SK-N-SH (cell line): ENCODE measurements around the gene WWC1. TPM values are rescaled to one million over a fixed set of nuclear protein-coding genes. Genes with fewer than 3 reads are reported as not detected.

Experiments used
- CTCF ChIA-PET: fragments of 300-600, 350-600 bp; formaldehyde crosslinking; extraction: SDS; loops from one replicate; lab custom pipeline; 2021; lab: Yijun Ruan, JAX
- POLR2A ChIA-PET: fragments of 350-600 bp; sonication (Branson Sonifier 250); formaldehyde crosslinking; extraction: SDS; loops from one replicate; lab custom pipeline; 2020; ENCODE audit warnings: antibody characterized with exemption, inconsistent platforms; lab: Yijun Ruan, JAX
- DNase-seq: peaks from one replicate; pipeline ENCODE4 v3.0.0; 2012
- H2AFZ ChIP-seq: fragments of 200-600 bp; sonication (generic); 2 replicates; pipeline ENCODE4 v1.8.1; 2016; ENCODE audit warnings: antibody characterized with exemption, mild to moderate bottlenecking, low read depth
- H3F3A ChIP-seq: fragments of 200-600 bp; sonication (generic); replicated peaks from 2 replicates; pipeline ENCODE3; 2016; ENCODE audit warnings: antibody characterized with exemption, mild to moderate bottlenecking; ENCODE audit not compliant: insufficient read depth
- H3K27ac ChIP-seq, 2 experiments: fragments of 200-500 bp in 1 of 2; fragments of 200-600 bp in 1 of 2; sonication (Bioruptor generic) in 1 of 2; sonication (generic), shearing (Covaris generic) in 1 of 2; 2 replicates each; pipeline versions ENCODE4 v1.5.1 to v1.6.1; 2014 to 2016; ENCODE audit warnings: low read depth in 2 of 2, inconsistent platforms in 1 of 2, low read length in 1 of 2, mild to moderate bottlenecking in 1 of 2, mixed read lengths in 1 of 2
- H3K27me3 ChIP-seq: fragments of 200-600 bp; sonication (generic), shearing (Covaris generic); 2 replicates; pipeline ENCODE4 v1.6.1; 2016; ENCODE audit warnings: mixed run types; ENCODE audit not compliant: insufficient read depth
- H3K36me3 ChIP-seq, 2 experiments: fragments of 200-500 bp in 1 of 2; fragments of 200-600 bp in 1 of 2; sonication (Bioruptor generic) in 1 of 2; sonication (generic) in 1 of 2; replicated peaks in 1 of 2; 2 replicates each; pipeline versions ENCODE3 to v1.5.1; 2014 to 2016; ENCODE audit warnings: low read length in 1 of 2, mild to moderate bottlenecking in 1 of 2; ENCODE audit not compliant: insufficient read depth in 2 of 2, control insufficient read depth in 1 of 2
- H3K4me1 ChIP-seq, 2 experiments: fragments of 200-500 bp in 1 of 2; fragments of 200-600 bp in 1 of 2; sonication (Bioruptor generic) in 1 of 2; sonication (generic), shearing (Covaris generic) in 1 of 2; 2 replicates each; pipeline versions ENCODE4 v1.5.1 to v1.6.1; 2014 to 2016; ENCODE audit warnings: low read depth in 1 of 2, low read length in 1 of 2, mixed run types in 1 of 2; ENCODE audit not compliant: insufficient read depth in 2 of 2, control insufficient read depth in 1 of 2
- H3K4me2 ChIP-seq: fragments of 200-600 bp; sonication (generic), shearing (Covaris generic); 2 replicates; pipeline ENCODE4 v1.6.1; 2017; ENCODE audit warnings: mixed run types
- H3K4me3 ChIP-seq, 2 experiments: fragments of 200-500 bp in 1 of 2; fragments of 200-600 bp in 1 of 2; sonication (Bioruptor generic) in 1 of 2; sonication (generic), shearing (Covaris generic) in 1 of 2; 2 replicates each; pipeline versions ENCODE4 v1.5.1 to v1.8.1; 2014 to 2016; ENCODE audit warnings: low read depth in 2 of 2, inconsistent platforms in 1 of 2, low read length in 1 of 2, mild to moderate bottlenecking in 1 of 2, mixed read lengths in 1 of 2, moderate library complexity in 1 of 2
- H3K79me2 ChIP-seq: fragments of 200-600 bp; sonication (generic); 2 replicates; pipeline ENCODE4 v1.8.1; 2017; ENCODE audit warnings: mild to moderate bottlenecking; ENCODE audit not compliant: insufficient read depth
- H3K9ac ChIP-seq: fragments of 200-600 bp; sonication (generic); 2 replicates; pipeline ENCODE4 v1.6.1; 2017; ENCODE audit warnings: mixed run types
- H3K9me2 ChIP-seq: fragments of 200-600 bp; sonication (generic); 2 replicates; pipeline ENCODE4 v1.6.1; 2017; ENCODE audit warnings: mixed run types
- H3K9me3 ChIP-seq: fragments of 200-600 bp; sonication (generic); 2 replicates; pipeline ENCODE4 v1.6.1; 2017; ENCODE audit warnings: mixed run types, mild to moderate bottlenecking, moderate library complexity
- H4K20me1 ChIP-seq: fragments of 200-600 bp; sonication (generic); 2 replicates; pipeline ENCODE4 v1.6.1; 2017; ENCODE audit warnings: mild to moderate bottlenecking, mixed run types; ENCODE audit not compliant: insufficient read depth
- CTCF ChIP-seq: fragments of 200-600 bp; sonication (generic); IDR thresholded peaks from 2 replicates; pipeline ENCODE4 v1.6.1; 2017; ENCODE audit warnings: antibody characterized with exemption, mild to moderate bottlenecking, moderate library complexity
- EZH2phosphoT487 ChIP-seq: fragments of 200-600 bp; sonication (generic); IDR thresholded peaks from 2 replicates; pipeline ENCODE4 v1.6.1; 2017; ENCODE audit warnings: low read depth, mixed run types, mild to moderate bottlenecking, antibody characterized with exemption, moderate library complexity, borderline replicate concordance
- FOSL2 ChIP-seq: IDR thresholded peaks from 2 replicates; pipeline ENCODE4 v1.4.0; 2012; ENCODE audit warnings: low read depth, mild to moderate bottlenecking, moderate library complexity, borderline replicate concordance
- FOXJ3 ChIP-seq: sonication (generic); formaldehyde crosslinking; IDR thresholded peaks from 2 replicates; pipeline ENCODE4 v1.5.1; 2020; ENCODE audit warnings: mild to moderate bottlenecking, missing genetic modification reagents
- FOXM1 ChIP-seq: IDR thresholded peaks from 2 replicates; pipeline ENCODE4 v1.4.0; 2012; ENCODE audit warnings: low read depth, mild to moderate bottlenecking
- GABPA ChIP-seq: IDR thresholded peaks from 2 replicates; pipeline ENCODE4 v1.4.0; 2012; ENCODE audit warnings: low read depth, mild to moderate bottlenecking
- GATA2 ChIP-seq: sonication (generic); formaldehyde crosslinking; IDR thresholded peaks from 2 replicates; pipeline ENCODE4 v1.5.0; 2020; ENCODE audit warnings: mild to moderate bottlenecking, missing genetic modification reagents
- MAX ChIP-seq: IDR thresholded peaks from 2 replicates; pipeline ENCODE4 v1.4.0; 2012; ENCODE audit warnings: low read depth
- POLR2AphosphoS5 ChIP-seq: IDR thresholded peaks from 2 replicates; pipeline ENCODE4 v1.6.1; 2012; ENCODE audit warnings: low read depth, low read length
- REST ChIP-seq: IDR thresholded peaks from 2 replicates; pipeline ENCODE4 v1.6.1; 2012; ENCODE audit warnings: mild to moderate bottlenecking, low read depth, low read length, moderate library complexity
- RFX5 ChIP-seq: IDR thresholded peaks from 2 replicates; pipeline ENCODE4 v1.6.1; 2012; ENCODE audit warnings: mild to moderate bottlenecking, improper control_type of control experiment, low read length
- SMC3 ChIP-seq: IDR thresholded peaks from 2 replicates; pipeline ENCODE4 v1.6.1; 2012; ENCODE audit warnings: low read depth, low read length, improper control_type of control experiment
- TAF1 ChIP-seq: IDR thresholded peaks from 2 replicates; pipeline ENCODE4 v1.6.1; 2012; ENCODE audit warnings: low read depth, mild to moderate bottlenecking, low read length, moderate library complexity, borderline replicate concordance
- TEAD4 ChIP-seq: IDR thresholded peaks from 2 replicates; pipeline ENCODE4 v1.4.0; 2012; ENCODE audit warnings: mild to moderate bottlenecking, borderline replicate concordance; ENCODE audit not compliant: insufficient read depth
- WGBS: methylation state at CpG from one replicate; pipeline ENCODE4 v1.1.6; 2017; ENCODE audit warnings: low lambda C conversion rate; 5-methylcytosine and 5-hydroxymethylcytosine counted together
- polyA plus RNA-seq, 3 experiments: library from polyadenylated mRNA; depleted of rRNA; stranded (reverse); fragments of >200 nt; gene quantifications; 2 replicates each; pipeline ENCODE4 v1.2.3, GENCODE V29; 2012

The WWC1 gene
- polyA plus RNA-seq, 1 of the 3 experiments (the other 2 are of a cell fraction) = 16.9 TPM

GRCh38 chr5:168464641-168465040 is 173.2 kb downstream of the WWC1 start:
- TF ChIP-seq REST (no peak), MAX (no peak), FOXM1 (no peak), RFX5 (no peak), POLR2AphosphoS5 (no peak), CTCF (no peak), TEAD4 (no peak), FOXJ3 (CRISPR knock-in tag) (no peak), FOSL2 (no peak), GABPA (no peak), TAF1 (no peak), EZH2phosphoT487 (no peak), GATA2 (CRISPR knock-in tag) (no peak), SMC3 (no peak)
- TF ChIP-seq, all 33 proteins: peak for 0
- Histone ChIP-seq H3F3A (peaks cover 4% of the 10 kb centered on the region), H3K36me3 (peaks cover 0 to 30% of the 10 kb centered on the region in 2 experiments), H3K9me2 (no peaks in the 10 kb centered on the region), H3K4me2 (no peak overlapping the region), H3K79me2 (no peaks in the 10 kb centered on the region), H3K27ac (no peak overlapping the region), H3K27me3 (no peaks in the 10 kb centered on the region), H3K4me3 (no peak overlapping the region), H2AFZ (no peak overlapping the region), H4K20me1 (no peaks in the 10 kb centered on the region), H3K9ac (no peak overlapping the region), H3K9me3 (no peaks in the 10 kb centered on the region), H3K4me1 (no peaks in the 10 kb centered on the region; a peak in 1 of 4 replicates)
- ChIA-PET POLR2A (no interaction called here), CTCF (no interaction called here)
- WGBS = 95% methylated on average over 16 of the region's 20 CpGs
- DNase-seq = no peak
